ENCODE results near the gene DAB1.

DNA sequence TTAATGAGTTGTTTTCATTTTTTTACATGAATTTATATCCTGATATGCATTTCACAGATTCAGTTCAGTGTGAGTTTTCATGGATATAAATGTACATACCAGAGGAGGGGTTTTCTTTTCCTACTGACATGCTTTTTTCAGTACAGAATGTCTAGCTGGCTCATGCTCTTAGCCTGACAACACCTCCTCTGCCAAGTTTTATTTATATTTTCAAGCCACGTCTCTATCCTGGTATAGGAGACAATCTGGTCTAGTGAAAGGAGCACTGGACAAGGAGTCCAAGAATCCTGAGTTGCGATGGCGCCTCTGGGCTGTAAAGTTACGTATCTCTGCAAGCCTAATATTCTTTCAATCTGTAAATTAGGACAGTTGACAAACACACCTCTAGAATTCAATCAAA, 4.9 kb downstream of the DAB1 start:
- TF ChIP-seq, protein P1, sequence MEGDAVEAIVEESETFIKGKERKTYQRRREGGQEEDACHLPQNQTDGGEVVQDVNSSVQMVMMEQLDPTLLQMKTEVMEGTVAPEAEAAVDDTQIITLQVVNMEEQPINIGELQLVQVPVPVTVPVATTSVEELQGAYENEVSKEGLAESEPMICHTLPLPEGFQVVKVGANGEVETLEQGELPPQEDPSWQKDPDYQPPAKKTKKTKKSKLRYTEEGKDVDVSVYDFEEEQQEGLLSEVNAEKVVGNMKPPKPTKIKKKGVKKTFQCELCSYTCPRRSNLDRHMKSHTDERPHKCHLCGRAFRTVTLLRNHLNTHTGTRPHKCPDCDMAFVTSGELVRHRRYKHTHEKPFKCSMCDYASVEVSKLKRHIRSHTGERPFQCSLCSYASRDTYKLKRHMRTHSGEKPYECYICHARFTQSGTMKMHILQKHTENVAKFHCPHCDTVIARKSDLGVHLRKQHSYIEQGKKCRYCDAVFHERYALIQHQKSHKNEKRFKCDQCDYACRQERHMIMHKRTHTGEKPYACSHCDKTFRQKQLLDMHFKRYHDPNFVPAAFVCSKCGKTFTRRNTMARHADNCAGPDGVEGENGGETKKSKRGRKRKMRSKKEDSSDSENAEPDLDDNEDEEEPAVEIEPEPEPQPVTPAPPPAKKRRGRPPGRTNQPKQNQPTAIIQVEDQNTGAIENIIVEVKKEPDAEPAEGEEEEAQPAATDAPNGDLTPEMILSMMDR (IDR thresholded peaks at IDR 0.05; ENCODE audit: low read length): no peak
- TF ChIP-seq EZH2 (IDR thresholded peaks at IDR 0.05; ENCODE audit: borderline replicate concordance, low read length): no peak

Data from OCI-LY1 (cell line).